GM12878 (cell line): ENCODE results near the gene ENDOD1. TPM values are rescaled to one million over a fixed set of nuclear protein-coding genes. Genes with fewer than 3 reads are reported as not detected.

Experiments used
- ATAC-seq: fragments of 200-7000 bp; cut with Tn5 transposase; 3 replicates; pipeline ENCODE4 v1.9.1; 2020; ENCODE audit warnings: mild to moderate bottlenecking, moderate library complexity
- BruUV-seq: library from RNA; stranded (reverse); fragments of 400-500 nt; replicated peaks from 2 replicates; lab custom pipeline; 2021; lab: Mats Ljungman, UMichigan
- CTCF ChIA-PET: fragments of 300-600 bp; sonication (Branson Sonifier 250); formaldehyde crosslinking; extraction: SDS; loops from one replicate; lab custom pipeline; 2021; ENCODE audit warnings: inconsistent platforms; lab: Yijun Ruan, JAX
- POLR2A ChIA-PET: fragments of 350-600 bp; formaldehyde crosslinking; extraction: SDS; loops from one replicate; lab custom pipeline; 2021; ENCODE audit warnings: inconsistent platforms; lab: Charles Lee
- RAD21 ChIA-PET: fragments of 300-600 bp; sonication (Branson Sonifier 250); formaldehyde crosslinking; loops from one replicate; lab custom pipeline; 2023; ENCODE audit warnings: antibody characterized with exemption; ENCODE audit not compliant: unreplicated experiment; lab: Charles Lee
- SMC1A ChIA-PET: fragments of 300-600 bp; sonication (Branson Sonifier 250); formaldehyde crosslinking; loops from one replicate; lab custom pipeline; 2023; ENCODE audit not compliant: unreplicated experiment, uncharacterized antibody; lab: Charles Lee
- DNase-seq: peaks from one replicate; pipeline ENCODE4 v3.0.0-alpha.2; 2011; ENCODE audit warnings: low read depth, low spot score
- FAIRE-seq: peaks from 3 replicates; lab custom pipeline; 2011; peaks lifted over from hg19 to GRCh38; lab: Jason Lieb, UNC
- H2AFZ ChIP-seq: 2 replicates; pipeline ENCODE4 v1.6.0; 2011; ENCODE audit warnings: low read depth, low read length, control low read depth; ENCODE audit not compliant: control insufficient read depth
- H3K27ac ChIP-seq: 2 replicates; pipeline ENCODE4 v1.5.1; 2011; ENCODE audit warnings: control low read depth; ENCODE audit not compliant: control insufficient read depth, insufficient read depth
- H3K27me3 ChIP-seq, 2 experiments: replicated peaks in 1 of 2; 2 replicates each; pipeline versions ENCODE4 v1.6.0 to v1.6.1; 2011; ENCODE audit warnings: low read length in 1 of 2; ENCODE audit not compliant: control insufficient read depth in 2 of 2, insufficient read depth in 2 of 2
- H3K36me3 ChIP-seq, 2 experiments: 2 replicates each; pipeline ENCODE4 v1.5.1; 2011; ENCODE audit warnings: low read length in 1 of 2; ENCODE audit not compliant: control insufficient read depth in 2 of 2, insufficient read depth in 2 of 2
- H3K4me1 ChIP-seq: 2 replicates; pipeline ENCODE4 v1.6.1; 2011; ENCODE audit warnings: mild to moderate bottlenecking, low read length, moderate library complexity, mixed read lengths; ENCODE audit not compliant: control insufficient read depth, insufficient read depth
- H3K4me2 ChIP-seq: 2 replicates; pipeline ENCODE4 v1.6.0; 2011; ENCODE audit warnings: control low read depth; ENCODE audit not compliant: control insufficient read depth, insufficient read depth
- H3K4me3 ChIP-seq: fragments of 200-600 bp; sonication (generic); 2 replicates; pipeline ENCODE4 v1.5.1; 2016
- H3K79me2 ChIP-seq: 2 replicates; pipeline ENCODE4 v1.6.0; 2011; ENCODE audit warnings: low read length; ENCODE audit not compliant: control insufficient read depth, insufficient read depth
- H3K9ac ChIP-seq: 2 replicates; pipeline ENCODE4 v1.8.0; 2011; ENCODE audit warnings: low read length, control low read depth, mixed read lengths; ENCODE audit not compliant: control insufficient read depth, insufficient read depth
- H3K9me3 ChIP-seq: replicated peaks from 3 replicates; pipeline ENCODE4 v1.5.1; 2011; ENCODE audit warnings: mild to moderate bottlenecking, low read length; ENCODE audit not compliant: control insufficient read depth, insufficient read depth
- H4K20me1 ChIP-seq: 2 replicates; pipeline ENCODE4 v1.6.0; 2011; ENCODE audit not compliant: control insufficient read depth, insufficient read depth
- EED ChIP-seq: sonication (generic); IDR thresholded peaks from 2 replicates; pipeline ENCODE4 v1.6.1; 2016; ENCODE audit warnings: antibody characterized with exemption, low read depth
- EP300 ChIP-seq, 2 experiments: fragments of 150-350 bp in 1 of 2; IDR thresholded peaks; 2 replicates each; pipeline ENCODE4 v1.6.1; 2011 to 2012; ENCODE audit warnings: low read depth in 2 of 2, low read length in 2 of 2, borderline replicate concordance in 1 of 2, improper control_type of control experiment in 1 of 2, inconsistent platforms in 1 of 2; ENCODE audit not compliant: control insufficient read depth in 1 of 2
- KDM1A ChIP-seq: fragments of 200-600 bp; sonication (generic); IDR thresholded peaks from 2 replicates; pipeline ENCODE4 v1.6.1; 2016; ENCODE audit warnings: borderline replicate concordance
- PML ChIP-seq: IDR thresholded peaks from 2 replicates; pipeline ENCODE4 v1.6.1; 2012; ENCODE audit warnings: low read length, inconsistent platforms
- POLR2AphosphoS5 ChIP-seq: IDR thresholded peaks from 2 replicates; pipeline ENCODE4 v1.6.1; 2011; ENCODE audit warnings: mild to moderate bottlenecking, low read length, inconsistent platforms
- RAD21 ChIP-seq: IDR thresholded peaks from 2 replicates; pipeline ENCODE4 v1.6.1; 2011; ENCODE audit warnings: mild to moderate bottlenecking, low read depth, low read length, moderate library complexity; ENCODE audit not compliant: insufficient read depth
- WGBS: methylation state at CpG from one replicate; pipeline ENCODE4 v1.1.6; 2016; ENCODE audit warnings: low lambda C conversion rate; ENCODE audit not compliant: insufficient replicate concordance, insufficient coverage; ENCODE audit errors: missing lambda C conversion rate; 5-methylcytosine and 5-hydroxymethylcytosine counted together
- in situ Hi-C: fragments of 300-500 bp; cut with MboI; formaldehyde crosslinking; loops from 9 replicates; pipeline ENCODE4 v1.14.3; 2018; ENCODE audit warnings: mixed read lengths
- intact Hi-C: fragments of 100-400 bp; cut with micrococcal nuclease; formaldehyde crosslinking; loops from one replicate; pipeline ENCODE4 v1.14.2; 2022; ENCODE audit not compliant: unreplicated experiment
- polyA plus RNA-seq, 11 experiments: library from polyadenylated mRNA; depleted of rRNA in 4 of 11; unstranded in 6 of 11; stranded (reverse) in 5 of 11; fragments of >200 nt; fragmentation: Nextera tagmentation in 4 of 11; fragmentation: Illumina TruSeq in 1 of 11; extraction: Ambion mirVana in 4 of 11; extraction: Trizol in 1 of 11; gene quantifications; 1 replicate in 1 of 11; 2 replicates in 10 of 11; pipeline versions ENCODE4 v1.2.1 to v1.2.3, GENCODE V29; 2011 to 2016; ENCODE audit warnings: inconsistent platforms in 2 of 11, missing spikeins in 2 of 11, low read depth in 1 of 11
- total RNA-seq, 4 experiments: library from RNA; depleted of rRNA in 3 of 4; stranded (reverse); fragments of >200 nt in 3 of 4; fragmentation: Illumina TruSeq in 1 of 4; extraction: Trizol in 1 of 4; gene quantifications; 2 replicates each; pipeline versions ENCODE4 v1.2.1 to v1.2.3, GENCODE V29; 2013 to 2021

Gene ENDOD1
- total and polyA plus RNA-seq, 10 of the 15 experiments (the other 5 are each of a cell fraction or from before 2014, with no cell fraction given), result 6.0 to 30.0 (median 12.1) TPM

- Histone ChIP-seq H3K4me3 (peak overlapping the region; percentile 99), H3K4me1 (0 out of 2 replicates have a peak, but pooled peaks cover 3% of the 10 kb centered on the region), H3K9ac (peak overlapping the region; percentile 81), H3K27me3 (no peaks in the 10 kb centered on the region), H3K27ac (peak overlapping the region; percentile 75), H3K4me2 (peak overlapping the region; percentile 64), H4K20me1 (no peaks in the 10 kb centered on the region), H3K36me3 (0 out of 4 replicates have a peak, but pooled peaks cover 0 to 4% of the 10 kb centered on the region in 2 experiments), H2AFZ (peak overlapping the region; percentile 87), H3K9me3 (no peaks in the 10 kb centered on the region), H3K79me2 (peaks cover 28% of the 10 kb centered on the region)
- ChIA-PET POLR2A (interaction anchor here (0.6 to 11.1 kb wide), 16 partner anchors 11 to 722 kb away, joined by 3 to 139 read pairs (median 6); partner anchors contain the start of genes CEP57, CWC15, ENDOD1 and FAM76B), CTCF (interaction anchor here (0.6 to 14.4 kb wide), 19 partner anchors 12 to 1309 kb away, joined by 3 to 459 read pairs (median 5); partner anchors contain the start of genes CEP57, ENDOD1, MAML2 and SESN3), RAD21 (interaction anchor here (0.7 to 11.8 kb wide), 15 partner anchors 8 to 648 kb away, joined by 3 to 244 read pairs (median 8); partner anchors contain the start of genes CWC15, ENDOD1, KDM4D and SESN3), SMC1A (interaction anchor here (0.6 to 14.9 kb wide), 14 partner anchors 11 to 722 kb away, joined by 3 to 315 read pairs (median 6); partner anchors contain the start of genes CEP57, CWC15, ENDOD1 and KDM4D)
- DNase-seq, result no peak
- in situ Hi-C loops (no loop called here), intact Hi-C loops (loop anchor here (1.0 to 10.0 kb wide), 5 partner anchors 21 to 694 kb away; partner anchors contain the start of gene ENDOD1)
- 3% methylated on average over 16 of the region's 16 CpGs for WGBS
- ATAC-seq, result peak; percentile 2
- TF ChIP-seq RAD21 (no peak), EED (no peak), PML (peak; percentile 6; the same call in 1 of the 2 replicates), POLR2AphosphoS5 (peak; percentile 8; the same call in 1 of the 2 replicates), KDM1A (no peak), EP300 (IDR thresholded peaks at IDR 0.05; ENCODE audit: borderline replicate concordance in 1 of 2, control insufficient read depth in 1 of 2, low read depth in 2 of 2, low read length in 2 of 2) (no peak)
- BruUV-seq, result no TSS peak
- FAIRE-seq, result no peak
Measured at GRCh38 chr11:95067841-95068219, 21.8 kb upstream of the ENDOD1 start.
